GM13976 (cell line): ENCODE data around the gene TCAF1.

Source experiments
- DNase-seq: peaks from one replicate; pipeline ENCODE4 v3.0.0; 2012; ENCODE audit warnings: low spot score
- in situ Hi-C: fragments of 300-500 bp; cut with MboI; formaldehyde crosslinking; loops from one replicate; pipeline ENCODE4 v1.12.0; 2022; ENCODE audit warnings: low sequenced_read_pairs, mixed read lengths, inconsistent platforms; ENCODE audit not compliant: unreplicated experiment
- TF ChIP-seq, protein P1 (sequence below): IDR thresholded peaks from 2 replicates; pipeline ENCODE4 v1.5.1; 2012; ENCODE audit warnings: borderline replicate concordance, mild to moderate bottlenecking; ENCODE audit not compliant: insufficient read depth; ENCODE audit errors: extremely low read depth, missing control alignments, control extremely low read depth

The TCAF1 gene

DNA sequence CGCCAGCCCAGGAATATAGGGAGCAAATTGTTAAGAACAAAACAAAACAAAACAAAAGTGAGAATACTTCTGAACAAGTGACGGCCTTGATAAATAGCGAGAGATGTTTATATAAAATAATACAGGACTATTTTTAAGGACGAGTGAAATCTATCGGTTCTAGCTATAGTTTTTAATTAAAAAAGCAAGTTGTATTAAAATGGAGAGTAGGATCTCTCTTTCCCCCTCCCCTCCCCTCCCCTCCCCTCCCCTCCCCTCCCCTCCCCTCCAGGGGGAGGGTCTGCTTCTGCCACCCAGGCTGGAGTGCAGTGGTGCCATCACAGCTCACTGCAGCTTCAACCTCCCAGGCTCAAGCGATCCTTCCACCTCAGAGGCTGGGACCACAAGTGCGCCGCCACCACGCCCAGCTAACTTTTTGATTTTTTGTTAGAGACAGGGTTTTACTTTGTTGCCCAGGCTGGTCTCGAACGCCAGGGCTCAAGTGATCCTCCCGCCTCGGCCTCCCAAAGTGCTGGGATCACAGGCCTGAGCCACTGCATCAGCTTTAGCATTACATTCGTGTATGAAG is 440 bp upstream of the TCAF1 start:
- TF ChIP-seq, protein P1, sequence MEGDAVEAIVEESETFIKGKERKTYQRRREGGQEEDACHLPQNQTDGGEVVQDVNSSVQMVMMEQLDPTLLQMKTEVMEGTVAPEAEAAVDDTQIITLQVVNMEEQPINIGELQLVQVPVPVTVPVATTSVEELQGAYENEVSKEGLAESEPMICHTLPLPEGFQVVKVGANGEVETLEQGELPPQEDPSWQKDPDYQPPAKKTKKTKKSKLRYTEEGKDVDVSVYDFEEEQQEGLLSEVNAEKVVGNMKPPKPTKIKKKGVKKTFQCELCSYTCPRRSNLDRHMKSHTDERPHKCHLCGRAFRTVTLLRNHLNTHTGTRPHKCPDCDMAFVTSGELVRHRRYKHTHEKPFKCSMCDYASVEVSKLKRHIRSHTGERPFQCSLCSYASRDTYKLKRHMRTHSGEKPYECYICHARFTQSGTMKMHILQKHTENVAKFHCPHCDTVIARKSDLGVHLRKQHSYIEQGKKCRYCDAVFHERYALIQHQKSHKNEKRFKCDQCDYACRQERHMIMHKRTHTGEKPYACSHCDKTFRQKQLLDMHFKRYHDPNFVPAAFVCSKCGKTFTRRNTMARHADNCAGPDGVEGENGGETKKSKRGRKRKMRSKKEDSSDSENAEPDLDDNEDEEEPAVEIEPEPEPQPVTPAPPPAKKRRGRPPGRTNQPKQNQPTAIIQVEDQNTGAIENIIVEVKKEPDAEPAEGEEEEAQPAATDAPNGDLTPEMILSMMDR = no peak
- no peak for DNase-seq
- in situ Hi-C loops = no loop called here

DNA sequence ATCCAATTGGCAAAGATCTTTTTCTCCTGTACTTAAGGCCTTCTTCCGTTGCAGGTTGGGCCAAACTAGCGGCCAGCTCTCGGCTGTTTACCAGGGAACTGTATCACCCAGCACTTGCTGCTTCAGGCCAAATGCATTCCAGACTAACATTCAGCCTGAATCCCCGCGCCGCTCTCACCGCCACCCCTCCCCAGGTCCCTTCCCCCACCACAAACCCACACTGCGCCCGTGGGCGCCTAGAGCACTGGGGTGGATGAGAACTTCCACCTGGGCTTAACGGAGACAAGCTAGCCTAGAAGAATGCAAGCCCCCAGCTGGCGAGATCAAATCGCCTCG is 676 bp downstream of the TCAF1 start:
- TF ChIP-seq, protein P1 = no peak
- no peak for DNase-seq
- in situ Hi-C loops = no loop called here

DNA sequence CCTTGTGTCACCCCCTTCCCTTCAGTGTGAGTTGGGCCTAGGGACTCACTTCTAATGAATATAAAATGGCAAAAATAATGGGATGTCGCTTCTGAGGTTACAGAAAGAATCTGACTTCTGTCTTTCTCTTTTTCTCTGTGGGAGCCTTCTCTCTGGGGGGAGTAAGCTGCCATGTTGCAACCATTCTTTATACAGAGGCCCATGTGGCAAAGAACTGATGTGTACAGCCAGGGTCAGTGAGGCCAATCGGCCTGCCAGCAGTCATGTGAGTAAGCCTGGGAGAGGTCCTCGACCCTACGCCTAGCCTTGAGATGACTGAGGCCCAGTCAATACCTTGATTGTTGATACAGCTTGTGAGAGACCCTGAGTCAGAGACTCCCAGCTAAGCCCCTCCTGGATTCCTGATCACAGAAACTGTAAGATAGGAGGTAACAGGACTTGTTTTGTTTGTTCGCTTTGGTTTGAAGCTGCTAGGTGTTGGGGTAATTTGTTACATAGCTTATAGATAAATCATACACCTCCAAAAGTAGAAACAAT is 1.7 kb downstream of the TCAF1 start:
- TF ChIP-seq, protein P1 = no peak
- DNase-seq = no peak
- in situ Hi-C loops = no loop called here

DNA sequence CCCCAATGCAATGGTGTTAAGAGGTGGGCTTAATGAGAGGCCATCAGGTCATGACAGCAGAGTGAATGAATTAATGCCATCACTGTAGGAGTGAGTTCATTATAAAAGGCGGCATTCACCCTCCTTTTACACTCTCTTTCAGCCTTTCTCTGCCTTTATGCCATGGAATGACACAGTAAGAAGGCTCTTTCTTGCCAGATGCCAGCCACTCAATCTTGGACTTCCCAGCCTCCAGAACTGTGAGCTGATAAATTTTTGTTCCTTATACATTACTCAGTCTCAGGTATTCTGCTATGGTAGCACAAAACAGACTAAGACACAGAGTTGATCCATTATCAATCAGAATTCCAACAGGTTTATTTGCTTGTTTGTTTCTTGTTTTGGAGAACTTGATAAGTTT is 3.2 kb downstream of the TCAF1 start:
- in situ Hi-C loops = no loop called here
- TF ChIP-seq, protein P1 = no peak
- no peak for DNase-seq

DNA sequence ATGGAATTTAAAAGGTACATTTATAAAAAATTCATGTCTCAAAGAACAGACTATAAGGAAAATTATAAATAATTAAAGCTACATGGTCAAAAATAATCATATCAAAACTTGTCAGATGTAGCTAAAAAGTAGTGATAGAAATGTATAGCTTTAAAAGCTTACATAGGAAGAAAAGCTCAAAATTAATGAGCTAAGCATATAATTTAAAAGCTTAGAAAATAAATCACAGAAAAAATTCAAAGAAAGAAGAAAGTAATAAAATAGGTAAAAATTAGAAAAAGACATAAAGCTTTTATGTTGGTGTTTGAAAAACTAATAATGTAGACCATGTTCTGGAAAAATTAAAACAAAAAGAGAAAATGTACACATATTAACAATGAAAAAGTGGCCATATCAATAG is 5.3 kb downstream of the TCAF1 start:
- in situ Hi-C loops = no loop called here
- DNase-seq = no peak
- TF ChIP-seq, protein P1 = no peak

DNA sequence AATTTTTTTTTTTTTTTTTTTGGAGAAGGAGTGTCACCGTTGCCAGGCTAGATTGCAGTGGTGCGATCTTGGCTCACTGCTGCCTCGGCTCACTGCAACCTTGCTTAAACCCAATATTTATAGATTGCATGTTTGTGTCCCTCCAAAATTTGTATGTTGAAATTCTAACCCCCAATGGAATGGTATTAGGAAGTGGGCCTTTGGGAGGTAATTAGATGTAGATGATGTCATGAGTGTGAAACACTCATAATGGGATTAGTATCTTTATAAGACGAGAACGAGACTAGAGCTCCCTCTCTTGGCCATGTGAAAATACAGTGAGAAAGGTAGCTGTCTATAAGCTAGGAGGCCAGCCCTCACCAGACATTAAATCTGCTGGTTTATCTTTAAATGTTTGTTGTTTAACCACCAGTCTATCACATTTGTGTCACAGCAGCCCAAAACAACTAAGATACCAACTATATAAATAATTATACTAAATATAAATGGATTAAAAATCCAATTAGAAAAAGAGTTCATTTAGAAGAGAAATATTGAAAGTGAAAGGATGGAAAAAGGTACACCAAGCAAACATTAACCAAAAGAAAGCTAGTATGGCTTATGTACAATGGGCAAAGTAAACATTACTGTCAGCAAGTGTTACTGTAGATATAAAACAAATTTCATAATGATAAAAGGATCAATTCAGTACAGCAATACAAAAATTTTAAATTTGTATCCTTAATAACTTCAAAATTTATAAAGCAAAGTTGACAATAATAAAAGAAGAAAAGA is 9.3 kb downstream of the TCAF1 start:
- DNase-seq = no peak
- TF ChIP-seq, protein P1 = no peak
- in situ Hi-C loops = no loop called here
